ENCODE results near the gene G6PD. TPM values are rescaled to one million over a fixed set of nuclear protein-coding genes. Genes with fewer than 3 reads are reported as not detected.

Gene G6PD
- total and polyA plus RNA-seq, 2 of the 4 experiments (the other 2 are of a cell fraction): 77.1 to 213 TPM

DNA sequence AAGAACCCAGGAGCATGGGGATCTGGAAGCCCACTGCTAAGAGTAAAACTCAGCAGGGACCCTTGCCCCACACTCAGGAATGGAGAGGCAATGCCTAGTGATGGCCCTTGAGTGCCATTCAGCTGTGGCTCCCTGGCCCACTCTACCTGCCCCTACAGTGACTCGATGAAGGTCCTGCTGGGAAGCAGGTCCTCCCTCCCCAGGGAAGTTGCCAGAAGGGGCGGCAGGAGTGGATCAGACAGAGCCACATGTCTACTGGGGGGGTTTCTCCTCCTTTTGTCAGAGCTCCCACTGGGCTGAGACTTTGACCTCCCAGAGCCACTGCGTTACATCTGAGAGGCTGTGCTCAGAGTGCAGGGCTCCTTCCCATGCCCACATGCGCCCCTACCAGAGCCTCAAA lies 57.5 kb downstream of the G6PD start:
- H4K91ac ChIP-seq (ENCODE audit: insufficient read depth, low read depth, low read length): no peak overlapping the region
- no peaks in the 10 kb centered on the region for H3K27me3 ChIP-seq (ENCODE audit: control insufficient read depth, insufficient read depth, low read length)
- H3K4me2 ChIP-seq (ENCODE audit: low read depth, low read length): peak overlapping the region; percentile 89; the same call in 1 of the 2 replicates
- no TSS peak for BruUV-seq (replicated peaks)
- no peak for DNase-seq
- no peak overlapping the region for H2BK5ac ChIP-seq (ENCODE audit: low read depth, low read length, poor library complexity, severe bottlenecking)
- dilution Hi-C loops (cut with HindIII; ENCODE audit: low sequenced_read_pairs, unreplicated experiment): no loop called here
- POLR2A ChIA-PET (ENCODE audit: unreplicated experiment): no interaction called here
- TF ChIP-seq CEBPB (IDR thresholded peaks at IDR 0.05; ENCODE audit: low read depth, low read length) (no peak), RFX5 (IDR thresholded peaks at IDR 0.05; ENCODE audit: low read depth, low read length) (no peak), MAZ (IDR thresholded peaks at IDR 0.05; ENCODE audit: borderline replicate concordance, low read depth, low read length) (no peak), CHD1 (IDR thresholded peaks at IDR 0.05; ENCODE audit: low read depth, low read length) (no peak), SMC3 (IDR thresholded peaks at IDR 0.05; ENCODE audit: low read depth, low read length) (no peak), FOS (IDR thresholded peaks at IDR 0.05; ENCODE audit: low read depth, low read length) (no peak), POLR2A (IDR thresholded peaks at IDR 0.05; ENCODE audit: low read depth, low read length) (no peak), RAD21 (IDR thresholded peaks at IDR 0.05; ENCODE audit: low read length) (no peak), MAFK (IDR thresholded peaks at IDR 0.05; ENCODE audit: low read depth, low read length) (no peak), BHLHE40 (IDR thresholded peaks at IDR 0.05; ENCODE audit: low read depth, low read length) (no peak), RCOR1 (IDR thresholded peaks at IDR 0.05; ENCODE audit: insufficient replicate concordance, low read length) (no peak), MXI1 (IDR thresholded peaks at IDR 0.05; ENCODE audit: borderline replicate concordance, low read depth, low read length) (no peak)
- TF ChIP-seq, protein P1, sequence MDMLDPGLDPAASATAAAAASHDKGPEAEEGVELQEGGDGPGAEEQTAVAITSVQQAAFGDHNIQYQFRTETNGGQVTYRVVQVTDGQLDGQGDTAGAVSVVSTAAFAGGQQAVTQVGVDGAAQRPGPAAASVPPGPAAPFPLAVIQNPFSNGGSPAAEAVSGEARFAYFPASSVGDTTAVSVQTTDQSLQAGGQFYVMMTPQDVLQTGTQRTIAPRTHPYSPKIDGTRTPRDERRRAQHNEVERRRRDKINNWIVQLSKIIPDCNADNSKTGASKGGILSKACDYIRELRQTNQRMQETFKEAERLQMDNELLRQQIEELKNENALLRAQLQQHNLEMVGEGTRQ (IDR thresholded peaks at IDR 0.05; ENCODE audit: low read depth, low read length): no peak
- TF ChIP-seq, protein P2, sequence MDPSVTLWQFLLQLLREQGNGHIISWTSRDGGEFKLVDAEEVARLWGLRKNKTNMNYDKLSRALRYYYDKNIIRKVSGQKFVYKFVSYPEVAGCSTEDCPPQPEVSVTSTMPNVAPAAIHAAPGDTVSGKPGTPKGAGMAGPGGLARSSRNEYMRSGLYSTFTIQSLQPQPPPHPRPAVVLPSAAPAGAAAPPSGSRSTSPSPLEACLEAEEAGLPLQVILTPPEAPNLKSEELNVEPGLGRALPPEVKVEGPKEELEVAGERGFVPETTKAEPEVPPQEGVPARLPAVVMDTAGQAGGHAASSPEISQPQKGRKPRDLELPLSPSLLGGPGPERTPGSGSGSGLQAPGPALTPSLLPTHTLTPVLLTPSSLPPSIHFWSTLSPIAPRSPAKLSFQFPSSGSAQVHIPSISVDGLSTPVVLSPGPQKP (IDR thresholded peaks at IDR 0.05; ENCODE audit: borderline replicate concordance, low read depth, low read length): no peak
- TF ChIP-seq, protein P3, sequence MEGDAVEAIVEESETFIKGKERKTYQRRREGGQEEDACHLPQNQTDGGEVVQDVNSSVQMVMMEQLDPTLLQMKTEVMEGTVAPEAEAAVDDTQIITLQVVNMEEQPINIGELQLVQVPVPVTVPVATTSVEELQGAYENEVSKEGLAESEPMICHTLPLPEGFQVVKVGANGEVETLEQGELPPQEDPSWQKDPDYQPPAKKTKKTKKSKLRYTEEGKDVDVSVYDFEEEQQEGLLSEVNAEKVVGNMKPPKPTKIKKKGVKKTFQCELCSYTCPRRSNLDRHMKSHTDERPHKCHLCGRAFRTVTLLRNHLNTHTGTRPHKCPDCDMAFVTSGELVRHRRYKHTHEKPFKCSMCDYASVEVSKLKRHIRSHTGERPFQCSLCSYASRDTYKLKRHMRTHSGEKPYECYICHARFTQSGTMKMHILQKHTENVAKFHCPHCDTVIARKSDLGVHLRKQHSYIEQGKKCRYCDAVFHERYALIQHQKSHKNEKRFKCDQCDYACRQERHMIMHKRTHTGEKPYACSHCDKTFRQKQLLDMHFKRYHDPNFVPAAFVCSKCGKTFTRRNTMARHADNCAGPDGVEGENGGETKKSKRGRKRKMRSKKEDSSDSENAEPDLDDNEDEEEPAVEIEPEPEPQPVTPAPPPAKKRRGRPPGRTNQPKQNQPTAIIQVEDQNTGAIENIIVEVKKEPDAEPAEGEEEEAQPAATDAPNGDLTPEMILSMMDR (conservative IDR thresholded peaks at IDR 0.05; ENCODE audit: low read depth, low read length): no peak
- CTCF ChIA-PET: no interaction called here
- peaks cover 12% of the 10 kb centered on the region; the same call in 1 of the 2 replicates for H3K36me3 ChIP-seq (ENCODE audit: control insufficient read depth, insufficient read depth, low read length)
- intact Hi-C loops (cut with micrococcal nuclease): no loop called here
- H3K14ac ChIP-seq (replicated peaks; ENCODE audit: low read depth, low read length): no peak overlapping the region
- H4K20me1 ChIP-seq (ENCODE audit: insufficient read depth, low read length): peaks cover 4% of the 10 kb centered on the region; the same call in 1 of the 2 replicates
- H2BK20ac ChIP-seq (ENCODE audit: low read depth, low read length): no peak overlapping the region
- in situ Hi-C loops (cut with MboI; ENCODE audit: low sequenced_read_pairs): no loop called here
- H3K23ac ChIP-seq (ENCODE audit: low read depth, low read length): no peak overlapping the region; the same call in 1 of the 2 replicates
- H2AK9ac ChIP-seq (replicated peaks; ENCODE audit: low read depth, low read length, poor library complexity): no peak overlapping the region
- peak overlapping the region; percentile 85; the same call in 1 of the 2 replicates for H3K4ac ChIP-seq (ENCODE audit: low read depth, low read length)
- 0 out of 2 replicates have a peak overlapping the region, but pooled peaks have one; percentile 66 for H2AK5ac ChIP-seq (ENCODE audit: low read depth, low read length)
- H3K9ac ChIP-seq (ENCODE audit: low read depth, low read length): no peak overlapping the region
- H3K4me1 ChIP-seq (ENCODE audit: control insufficient read depth, insufficient read depth, low read length): peaks cover 4% of the 10 kb centered on the region; the same call in 1 of the 2 replicates
- H3K4me3 ChIP-seq (ENCODE audit: insufficient read depth, low read depth, low read length): no peak overlapping the region
- no peak overlapping the region for H2BK120ac ChIP-seq (ENCODE audit: low read depth, low read length)
- 100% methylated on average over 1 of the region's 4 CpGs; no CpG with 5 or more reads in 1 of the 2 experiments for WGBS, 2 experiments (ENCODE audit: extremely low coverage in 2 of 2, insufficient read length in 1 of 2)
- no peak overlapping the region for H3K18ac ChIP-seq (ENCODE audit: low read depth, low read length)
- H3K9me1 ChIP-seq (ENCODE audit: insufficient read depth, low read length): peaks cover 8% of the 10 kb centered on the region; the same call in 1 of the 2 replicates
- H3K56ac ChIP-seq (ENCODE audit: extremely low read depth, insufficient read depth, low read length): no peak overlapping the region
- H3K27ac ChIP-seq (ENCODE audit: insufficient read depth, low read length): no peak overlapping the region
- no peak overlapping the region for H4K8ac ChIP-seq (ENCODE audit: low read depth in 2 of 2, low read length in 2 of 2)
- H2AFZ ChIP-seq (replicated peaks; ENCODE audit: low read length, poor library complexity): no peak overlapping the region
- no peak for ATAC-seq (ENCODE audit: low read depth)
- H3K79me1 ChIP-seq (ENCODE audit: low read depth in 1 of 2, low read length in 2 of 2): peaks cover 3 to 38% of the 10 kb centered on the region in 2 experiments; a peak in 3 of 4 replicates
- H4K5ac ChIP-seq (ENCODE audit: low read depth, low read length): no peak overlapping the region
- no peak overlapping the region for H2BK15ac ChIP-seq (ENCODE audit: low read depth, low read length)
- no peaks in the 10 kb centered on the region for H3K9me3 ChIP-seq (ENCODE audit: control insufficient read depth, insufficient read depth, low read length)
